Posterior vena cava (tissue), 2 donors: Measurements from ENCODE around the gene CAPNS2. TPM values are rescaled to one million over a fixed set of nuclear protein-coding genes. Genes with fewer than 3 reads are reported as not detected.

Source experiments
- total RNA-seq, 2 donors: library from RNA; stranded (reverse); fragmentation: NEBNext Ultra II Directional; extraction: Animal tissue kit (Norgen Biotek cat#: 25700); gene quantifications; one replicate each; pipeline ENCODE4 v1.2.1, GENCODE V29; 2021
- donor health status: DM: yes; HTN: yes; CAD: no.
- donor health status: DM: yes; HTN: yes; CAD: no.

The CAPNS2 gene
- total RNA-seq, 2 donors from 2014 or later: 0.83 TPM; not detected in 1

Other genes starting within 250 kb of the CAPNS2 start
- under 1 TPM; 0.42 to 0.67 TPM for gene IRX6, start 242.5 kb upstream of the CAPNS2 start, total RNA-seq
- 100 to 1,000 TPM; 539 to 826 TPM for gene MMP2, start 87.5 kb upstream of the CAPNS2 start, total RNA-seq
- 10 to 100 TPM; 13.8 to 16.0 TPM for gene LPCAT2, start 57.6 kb upstream of the CAPNS2 start, total RNA-seq
- under 1 TPM in 1 of 2 donors, not detected in 1; 0.23 TPM for gene SLC6A2, start 89.3 kb downstream of the CAPNS2 start, total RNA-seq